Transverse colon (tissue), 4 donors: ENCODE measurements around the gene LGR6.

Experiments used
- CTCF ChIP-seq, 5 experiments: fragments of 200-600 bp in 3 of 5; fragments of 450-650 bp in 2 of 5; sonication (generic) in 3 of 5; IDR thresholded peaks; 1 replicate in 2 of 5; 2 replicates in 3 of 5; pipeline ENCODE4 v1.5.1; 2016 to 2017; ENCODE audit warnings: antibody characterized with exemption in 5 of 5, inconsistent platforms in 3 of 5, mild to moderate bottlenecking in 2 of 5, moderate library complexity in 1 of 5
- POLR2A ChIP-seq: fragments of 450-650 bp; IDR thresholded peaks from one replicate; pipeline ENCODE4 v1.6.1; 2016; ENCODE audit warnings: antibody characterized with exemption, mild to moderate bottlenecking, moderate library complexity
- POLR2AphosphoS5 ChIP-seq, 3 donors: sonication (generic); formaldehyde crosslinking; IDR thresholded peaks; one replicate each; pipeline ENCODE4 v1.6.1; 2016; ENCODE audit warnings: antibody characterized with exemption in 3 of 3

GRCh38 chr1:202310746-202311145, 117.1 kb downstream of the LGR6 start:
- TF ChIP-seq CTCF (IDR thresholded peaks at IDR 0.05) (no peak), POLR2AphosphoS5 (IDR thresholded peaks at IDR 0.05) (no peak), POLR2A (no peak)
